ENCODE measurements around the gene CLOCK. TPM values are rescaled to one million over a fixed set of nuclear protein-coding genes. Genes with fewer than 3 reads are reported as not detected.

Gene CLOCK
- total and polyA plus RNA-seq, 2 of the 13 experiments (the other 11 are each of a cell fraction or from before 2014, with no cell fraction given), result 8.8 to 13.5 TPM

GRCh38 chr4:55381502-55381901, 165.2 kb downstream of the CLOCK start (continued):
- TF ChIP-seq HNF4A (CRISPR knock-in tag; IDR thresholded peaks at IDR 0.05) (peak; percentile 28; the same call in 1 of the 2 replicates), GLMP (CRISPR knock-in tag; IDR thresholded peaks at IDR 0.05; ENCODE audit: borderline replicate concordance) (no peak), BRCA1 (CRISPR knock-in tag; IDR thresholded peaks at IDR 0.05) (no peak), ZNF841 (CRISPR knock-in tag; IDR thresholded peaks at IDR 0.05; ENCODE audit: borderline replicate concordance) (no peak), MTF2 (CRISPR knock-in tag; IDR thresholded peaks at IDR 0.05; ENCODE audit: borderline replicate concordance) (no peak), ZNF333 (CRISPR knock-in tag; IDR thresholded peaks at IDR 0.05; ENCODE audit: borderline replicate concordance) (no peak), CENPBD1 (CRISPR knock-in tag; IDR thresholded peaks at IDR 0.05; ENCODE audit: borderline replicate concordance, low read depth) (no peak), SALL1 (CRISPR knock-in tag; IDR thresholded peaks at IDR 0.05) (no peak), RERE (CRISPR knock-in tag; IDR thresholded peaks at IDR 0.05; ENCODE audit: low read depth) (no peak), ZC3H13 (CRISPR knock-in tag; IDR thresholded peaks at IDR 0.05) (no peak), NAIF1 (CRISPR knock-in tag; IDR thresholded peaks at IDR 0.05; ENCODE audit: borderline replicate concordance) (no peak), ADNP (CRISPR knock-in tag; IDR thresholded peaks at IDR 0.05) (no peak)
- TF ChIP-seq, protein P1, sequence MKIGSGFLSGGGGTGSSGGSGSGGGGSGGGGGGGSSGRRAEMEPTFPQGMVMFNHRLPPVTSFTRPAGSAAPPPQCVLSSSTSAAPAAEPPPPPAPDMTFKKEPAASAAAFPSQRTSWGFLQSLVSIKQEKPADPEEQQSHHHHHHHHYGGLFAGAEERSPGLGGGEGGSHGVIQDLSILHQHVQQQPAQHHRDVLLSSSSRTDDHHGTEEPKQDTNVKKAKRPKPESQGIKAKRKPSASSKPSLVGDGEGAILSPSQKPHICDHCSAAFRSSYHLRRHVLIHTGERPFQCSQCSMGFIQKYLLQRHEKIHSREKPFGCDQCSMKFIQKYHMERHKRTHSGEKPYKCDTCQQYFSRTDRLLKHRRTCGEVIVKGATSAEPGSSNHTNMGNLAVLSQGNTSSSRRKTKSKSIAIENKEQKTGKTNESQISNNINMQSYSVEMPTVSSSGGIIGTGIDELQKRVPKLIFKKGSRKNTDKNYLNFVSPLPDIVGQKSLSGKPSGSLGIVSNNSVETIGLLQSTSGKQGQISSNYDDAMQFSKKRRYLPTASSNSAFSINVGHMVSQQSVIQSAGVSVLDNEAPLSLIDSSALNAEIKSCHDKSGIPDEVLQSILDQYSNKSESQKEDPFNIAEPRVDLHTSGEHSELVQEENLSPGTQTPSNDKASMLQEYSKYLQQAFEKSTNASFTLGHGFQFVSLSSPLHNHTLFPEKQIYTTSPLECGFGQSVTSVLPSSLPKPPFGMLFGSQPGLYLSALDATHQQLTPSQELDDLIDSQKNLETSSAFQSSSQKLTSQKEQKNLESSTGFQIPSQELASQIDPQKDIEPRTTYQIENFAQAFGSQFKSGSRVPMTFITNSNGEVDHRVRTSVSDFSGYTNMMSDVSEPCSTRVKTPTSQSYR (CRISPR knock-in tag; IDR thresholded peaks at IDR 0.05; ENCODE audit: borderline replicate concordance), result no peak
- TF ChIP-seq, protein P2, sequence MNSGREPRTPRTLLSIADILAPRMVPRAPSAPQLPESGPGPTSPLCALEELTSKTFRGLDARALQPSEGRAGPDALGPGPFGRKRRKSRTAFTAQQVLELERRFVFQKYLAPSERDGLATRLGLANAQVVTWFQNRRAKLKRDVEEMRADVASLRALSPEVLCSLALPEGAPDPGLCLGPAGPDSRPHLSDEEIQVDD (CRISPR knock-in tag; IDR thresholded peaks at IDR 0.05; ENCODE audit: borderline replicate concordance), result no peak
- TF ChIP-seq, protein P3, sequence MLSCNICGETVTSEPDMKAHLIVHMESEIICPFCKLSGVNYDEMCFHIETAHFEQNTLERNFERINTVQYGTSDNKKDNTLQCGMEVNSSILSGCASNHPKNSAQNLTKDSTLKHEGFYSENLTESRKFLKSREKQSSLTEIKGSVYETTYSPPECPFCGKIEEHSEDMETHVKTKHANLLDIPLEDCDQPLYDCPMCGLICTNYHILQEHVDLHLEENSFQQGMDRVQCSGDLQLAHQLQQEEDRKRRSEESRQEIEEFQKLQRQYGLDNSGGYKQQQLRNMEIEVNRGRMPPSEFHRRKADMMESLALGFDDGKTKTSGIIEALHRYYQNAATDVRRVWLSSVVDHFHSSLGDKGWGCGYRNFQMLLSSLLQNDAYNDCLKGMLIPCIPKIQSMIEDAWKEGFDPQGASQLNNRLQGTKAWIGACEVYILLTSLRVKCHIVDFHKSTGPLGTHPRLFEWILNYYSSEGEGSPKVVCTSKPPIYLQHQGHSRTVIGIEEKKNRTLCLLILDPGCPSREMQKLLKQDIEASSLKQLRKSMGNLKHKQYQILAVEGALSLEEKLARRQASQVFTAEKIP (CRISPR knock-in tag; IDR thresholded peaks at IDR 0.05; ENCODE audit: borderline replicate concordance), result no peak
